ENCODE results near the gene CFAP44.

CFAP44 gene

DNA sequence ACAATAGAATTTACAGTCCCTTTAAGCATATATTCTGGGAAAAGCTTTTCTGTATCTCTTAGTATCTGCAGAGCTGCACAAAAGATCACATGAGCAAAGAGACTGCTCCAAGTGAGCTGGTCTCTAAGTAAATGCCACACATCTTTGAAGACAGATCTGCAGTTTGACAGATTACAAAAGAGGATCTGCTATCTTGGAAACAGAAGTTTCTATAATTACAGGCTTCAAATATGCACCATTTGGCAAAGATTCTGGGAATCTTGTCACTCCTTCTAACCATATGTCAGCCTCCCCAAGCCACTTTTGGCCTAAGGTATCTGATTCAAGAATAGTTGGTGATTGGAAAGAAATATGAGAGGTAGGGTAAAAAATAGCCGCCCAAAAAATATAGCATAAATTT, 9.6 kb upstream of the CFAP44 start:
- TF ChIP-seq, protein P1, sequence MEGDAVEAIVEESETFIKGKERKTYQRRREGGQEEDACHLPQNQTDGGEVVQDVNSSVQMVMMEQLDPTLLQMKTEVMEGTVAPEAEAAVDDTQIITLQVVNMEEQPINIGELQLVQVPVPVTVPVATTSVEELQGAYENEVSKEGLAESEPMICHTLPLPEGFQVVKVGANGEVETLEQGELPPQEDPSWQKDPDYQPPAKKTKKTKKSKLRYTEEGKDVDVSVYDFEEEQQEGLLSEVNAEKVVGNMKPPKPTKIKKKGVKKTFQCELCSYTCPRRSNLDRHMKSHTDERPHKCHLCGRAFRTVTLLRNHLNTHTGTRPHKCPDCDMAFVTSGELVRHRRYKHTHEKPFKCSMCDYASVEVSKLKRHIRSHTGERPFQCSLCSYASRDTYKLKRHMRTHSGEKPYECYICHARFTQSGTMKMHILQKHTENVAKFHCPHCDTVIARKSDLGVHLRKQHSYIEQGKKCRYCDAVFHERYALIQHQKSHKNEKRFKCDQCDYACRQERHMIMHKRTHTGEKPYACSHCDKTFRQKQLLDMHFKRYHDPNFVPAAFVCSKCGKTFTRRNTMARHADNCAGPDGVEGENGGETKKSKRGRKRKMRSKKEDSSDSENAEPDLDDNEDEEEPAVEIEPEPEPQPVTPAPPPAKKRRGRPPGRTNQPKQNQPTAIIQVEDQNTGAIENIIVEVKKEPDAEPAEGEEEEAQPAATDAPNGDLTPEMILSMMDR (conservative IDR thresholded peaks at IDR 0.05): no peak
- no peak overlapping the region for H3K27ac ChIP-seq

DNA sequence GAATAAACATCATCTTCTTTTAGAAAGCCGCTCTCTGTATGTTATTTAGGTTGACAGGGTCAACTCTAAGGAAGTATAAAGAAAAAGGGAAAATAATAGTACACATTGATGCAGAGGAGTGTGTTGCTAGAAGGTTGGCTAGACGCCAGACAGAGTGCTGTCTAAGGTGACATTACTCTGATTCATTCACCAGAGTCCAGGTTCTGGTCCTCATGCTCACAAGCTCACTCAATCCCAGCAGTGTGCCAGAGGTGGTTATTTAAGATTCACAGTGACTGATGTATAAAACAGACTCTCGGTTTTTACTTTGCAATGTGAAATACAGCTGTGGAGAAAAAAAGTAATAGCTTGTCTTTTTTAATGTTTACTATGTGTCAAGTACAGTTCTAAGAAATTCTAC, 1.7 kb downstream of the CFAP44 start:
- H3K27ac ChIP-seq: no peak overlapping the region
- TF ChIP-seq, protein P1 (conservative IDR thresholded peaks at IDR 0.05): no peak

DNA sequence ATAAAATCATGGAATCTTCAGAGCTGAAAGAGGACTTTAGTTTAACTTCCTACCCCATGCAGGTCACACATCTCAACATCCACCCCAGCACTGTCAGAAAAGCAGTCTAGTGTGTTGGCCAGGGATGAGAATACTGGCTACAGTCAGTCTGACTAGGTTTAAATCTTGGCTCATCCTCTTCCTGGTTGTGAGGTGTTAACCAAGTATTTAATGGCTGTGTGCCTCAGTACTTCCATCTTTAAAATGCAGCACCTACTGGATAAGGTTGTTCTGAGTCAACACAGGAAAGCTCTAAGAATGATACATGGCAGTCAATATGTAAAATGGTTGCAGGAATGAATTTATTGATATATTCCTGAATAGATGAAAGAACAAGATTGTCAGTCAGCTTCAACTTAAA, 3.1 kb downstream of the CFAP44 start:
- no peak overlapping the region for H3K27ac ChIP-seq
- TF ChIP-seq, protein P1 (conservative IDR thresholded peaks at IDR 0.05): no peak

DNA sequence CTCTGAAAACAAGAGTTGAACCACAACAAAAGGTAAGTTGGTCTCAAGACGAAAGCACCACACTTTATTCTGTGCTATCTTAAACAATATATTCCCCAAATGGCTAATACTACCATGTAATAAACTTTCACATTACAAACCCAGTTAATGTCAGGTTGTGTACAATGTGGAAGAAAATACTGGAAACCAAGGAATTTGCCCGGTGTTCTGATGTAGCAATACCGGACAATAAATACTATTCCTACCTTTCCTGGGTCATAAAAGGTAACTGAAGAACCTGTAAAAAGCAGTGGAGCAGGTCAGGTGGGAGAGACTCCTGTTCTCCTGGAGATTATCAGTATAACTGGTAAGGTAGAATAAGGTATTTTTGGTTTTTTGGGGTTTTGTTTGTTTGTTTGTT, 3.9 kb downstream of the CFAP44 start:
- TF ChIP-seq, protein P1 (conservative IDR thresholded peaks at IDR 0.05): no peak
- no peak overlapping the region for H3K27ac ChIP-seq

DNA sequence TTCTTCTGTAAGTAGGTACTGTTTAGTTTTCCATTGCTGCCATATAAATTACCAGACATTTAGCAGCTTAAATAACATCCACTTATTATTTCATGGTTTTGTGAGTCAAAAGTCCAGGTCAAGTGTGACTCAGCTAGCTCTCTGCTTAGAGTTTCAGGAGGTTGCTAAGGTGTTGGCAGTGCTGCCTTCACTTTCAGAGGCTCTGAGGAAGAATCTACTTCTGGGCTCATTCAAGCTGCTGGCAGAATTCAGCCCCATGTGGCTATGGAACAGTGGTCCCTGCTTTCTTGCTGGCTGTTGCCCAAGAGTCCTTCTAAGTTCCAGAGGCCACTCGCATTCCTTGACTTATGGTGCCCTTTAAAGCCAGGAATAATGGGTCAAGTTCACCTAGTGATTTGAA, 4.5 kb downstream of the CFAP44 start:
- no peak overlapping the region for H3K27ac ChIP-seq
- TF ChIP-seq, protein P1 (conservative IDR thresholded peaks at IDR 0.05): no peak

DNA sequence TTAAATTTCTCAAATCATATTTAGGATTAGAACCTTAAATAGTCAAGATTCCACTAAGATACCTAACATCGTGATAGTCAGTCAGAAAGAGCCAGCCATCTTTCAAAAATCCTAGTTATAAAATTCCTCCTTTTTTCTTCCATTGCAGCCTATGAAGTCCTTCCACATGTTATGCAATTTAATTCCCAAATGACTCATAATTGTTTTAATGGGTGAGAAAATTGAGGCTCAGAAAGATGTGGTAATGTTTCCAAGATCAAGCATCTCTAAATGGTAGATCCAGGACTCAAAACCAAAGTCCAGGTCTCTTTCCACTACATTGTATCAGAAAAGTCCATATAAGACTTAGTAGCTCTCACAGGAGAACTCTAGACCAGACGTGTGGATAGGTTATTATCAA, 9.5 kb downstream of the CFAP44 start:
- TF ChIP-seq, protein P1 (conservative IDR thresholded peaks at IDR 0.05): no peak
- H3K27ac ChIP-seq: no peak overlapping the region

DNA sequence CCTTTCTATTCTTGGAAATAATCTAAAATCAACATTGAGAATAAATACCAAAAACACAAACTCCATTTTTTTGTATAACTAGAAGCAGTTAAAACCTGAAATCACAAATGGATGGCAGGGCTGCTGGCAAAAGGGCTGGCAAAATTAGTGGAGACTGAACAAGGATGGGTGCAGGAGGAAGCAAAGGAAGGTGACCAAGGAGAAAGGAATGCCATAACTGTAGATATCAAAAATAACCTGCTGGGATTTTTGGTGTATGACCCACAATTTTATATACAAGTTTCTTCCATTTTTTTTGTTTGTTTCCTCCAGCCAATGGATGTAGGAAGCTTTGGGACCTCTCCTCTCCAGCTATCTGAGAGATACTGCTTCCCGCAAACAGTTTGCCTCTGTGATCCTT, 12.7 kb downstream of the CFAP44 start:
- TF ChIP-seq, protein P1 (conservative IDR thresholded peaks at IDR 0.05): no peak
- H3K27ac ChIP-seq: no peak overlapping the region

DNA sequence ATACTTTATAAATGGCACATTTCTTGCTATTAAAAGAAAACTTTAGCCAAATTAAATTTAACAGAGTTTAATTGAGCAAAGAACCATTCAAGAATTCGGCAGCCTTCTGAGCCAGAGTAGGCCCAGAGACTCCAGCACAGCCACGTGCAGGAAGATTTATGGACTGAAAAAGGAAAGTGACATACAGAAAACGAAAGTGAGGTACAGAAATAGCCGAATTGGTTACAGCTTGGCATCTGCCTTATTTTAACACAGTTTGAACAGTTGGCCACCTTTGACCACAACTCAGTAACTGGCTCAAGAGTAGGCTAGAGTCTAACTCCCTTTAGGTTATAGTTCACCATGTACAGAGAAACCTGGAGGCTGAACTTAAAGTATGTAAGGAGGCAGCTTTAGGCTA, 17.6 kb downstream of the CFAP44 start:
- H3K27ac ChIP-seq: no peak overlapping the region
- TF ChIP-seq, protein P1 (conservative IDR thresholded peaks at IDR 0.05): no peak
